RWPE2 (cell line): ENCODE data around the gene RELN.

Source experiments
- ATAC-seq: fragments of 200-7000 bp; cut with Tn5 transposase; 3 replicates; pipeline ENCODE4 v1.9.1; 2021; ENCODE audit warnings: low read depth
- DNase-seq: peaks from one replicate; pipeline ENCODE4 v3.0.0-alpha.2; 2020; ENCODE audit warnings: low spot score
- H3K27ac ChIP-seq: fragments of 450-650 bp; 2 replicates; pipeline ENCODE4 v1.5.1; 2017; ENCODE audit warnings: mild to moderate bottlenecking; ENCODE audit not compliant: poor library complexity, severe bottlenecking
- H3K27me3 ChIP-seq: fragments of 250-450 bp; sonication (Bioruptor Pico); 2 replicates; pipeline ENCODE4 v1.5.1; 2021; ENCODE audit warnings: mild to moderate bottlenecking, moderate library complexity; ENCODE audit not compliant: insufficient read depth, poor library complexity, severe bottlenecking
- H3K36me3 ChIP-seq: fragments of 250-450 bp; sonication (Bioruptor Pico); 2 replicates; pipeline ENCODE4 v1.5.1; 2020; ENCODE audit warnings: low read depth, mild to moderate bottlenecking, moderate library complexity
- H3K4me1 ChIP-seq: fragments of 250-450 bp; sonication (Bioruptor Pico); 2 replicates; pipeline ENCODE4 v1.5.1; 2021; ENCODE audit warnings: mild to moderate bottlenecking, moderate library complexity; ENCODE audit not compliant: insufficient read depth, poor library complexity, severe bottlenecking
- H3K4me3 ChIP-seq: fragments of 250-450 bp; sonication (Bioruptor Pico); 2 replicates; pipeline ENCODE4 v1.5.1; 2021; ENCODE audit warnings: mild to moderate bottlenecking, moderate library complexity; ENCODE audit not compliant: severe bottlenecking
- H3K9me3 ChIP-seq: fragments of 250-450 bp; sonication (Bioruptor Pico); 2 replicates; pipeline ENCODE4 v1.5.1; 2021; ENCODE audit warnings: mild to moderate bottlenecking, moderate library complexity; ENCODE audit not compliant: severe bottlenecking
- CTCF ChIP-seq: fragments of 450-650 bp; IDR thresholded peaks from one replicate; pipeline ENCODE4 v1.5.1; 2017; ENCODE audit warnings: mild to moderate bottlenecking, moderate library complexity; ENCODE audit not compliant: poor library complexity, severe bottlenecking

RELN gene

GRCh38 chr7:103628742-103629141 lies 360.7 kb downstream of the RELN start:
- no peak for DNase-seq

GRCh38 chr7:103626776-103627175 lies 362.7 kb downstream of the RELN start:
- TF ChIP-seq CTCF, result no peak
- Histone ChIP-seq H3K36me3 (no peaks in the 10 kb centered on the region), H3K4me1 (no peaks in the 10 kb centered on the region), H3K27ac (no peak overlapping the region), H3K4me3 (no peak overlapping the region), H3K27me3 (no peaks in the 10 kb centered on the region), H3K9me3 (no peaks in the 10 kb centered on the region)
- DNase-seq (no peak), ATAC-seq (no peak)

More at GRCh38 chr7:103628742-103629141, 360.7 kb downstream of the RELN start:
- ATAC-seq, result no peak
- TF ChIP-seq CTCF, result no peak
- Histone ChIP-seq H3K27ac (no peak overlapping the region), H3K27me3 (no peaks in the 10 kb centered on the region), H3K4me1 (peaks cover 14% of the 10 kb centered on the region), H3K9me3 (no peaks in the 10 kb centered on the region), H3K36me3 (no peaks in the 10 kb centered on the region), H3K4me3 (no peak overlapping the region)

- no peak for TF ChIP-seq CTCF
- no peaks in the 10 kb centered on the region for H3K9me3 ChIP-seq
- H3K27me3 ChIP-seq, result no peaks in the 10 kb centered on the region
- ATAC-seq (no peak), DNase-seq (no peak)
- no peaks in the 10 kb centered on the region for H3K36me3 ChIP-seq
- H3K4me3 ChIP-seq, result no peak overlapping the region
- no peaks in the 10 kb centered on the region for H3K4me1 ChIP-seq
- no peak overlapping the region for H3K27ac ChIP-seq
Observed at GRCh38 chr7:103622274-103622673, 367.2 kb downstream of the RELN start.

- no peaks in the 10 kb centered on the region for H3K36me3 ChIP-seq
- no peak for ATAC-seq
- no peaks in the 10 kb centered on the region for H3K27me3 ChIP-seq
- TF ChIP-seq CTCF, result peak; percentile 32
- H3K4me3 ChIP-seq, result no peak overlapping the region
- DNase-seq, result no peak
- H3K9me3 ChIP-seq, result no peaks in the 10 kb centered on the region
- no peak overlapping the region for H3K27ac ChIP-seq
- no peaks in the 10 kb centered on the region for H3K4me1 ChIP-seq
Observed at GRCh38 chr7:103613655-103614642, 375.5 kb downstream of the RELN start.

- Histone ChIP-seq H3K27ac (no peak overlapping the region), H3K4me3 (no peak overlapping the region), H3K27me3 (no peaks in the 10 kb centered on the region), H3K4me1 (no peaks in the 10 kb centered on the region), H3K36me3 (no peaks in the 10 kb centered on the region), H3K9me3 (no peaks in the 10 kb centered on the region)
- DNase-seq (no peak), ATAC-seq (no peak)
- TF ChIP-seq CTCF, result no peak
Observed at GRCh38 chr7:103609778-103610177, 379.7 kb downstream of the RELN start.
